GM12872 (cell line): Measurements from ENCODE around the gene VGLL4.

Source experiments
- CTCF ChIP-seq: IDR thresholded peaks from 3 replicates; pipeline ENCODE4 v1.5.1; 2011; ENCODE audit warnings: low read depth, mild to moderate bottlenecking, low read length, moderate library complexity; ENCODE audit not compliant: insufficient read depth

The VGLL4 gene

GRCh38 chr3:11638495-11639358 is 5.0 kb downstream of the VGLL4 start:
- TF ChIP-seq CTCF = no peak

- TF ChIP-seq CTCF = no peak
Observed at GRCh38 chr3:11637901-11638458, 5.7 kb downstream of the VGLL4 start.

GRCh38 chr3:11636394-11636770 is 7.3 kb downstream of the VGLL4 start:
- no peak for TF ChIP-seq CTCF

GRCh38 chr3:11635680-11636393 is 7.9 kb downstream of the VGLL4 start:
- TF ChIP-seq CTCF = no peak

GRCh38 chr3:11634974-11635612 is 8.6 kb downstream of the VGLL4 start:
- no peak for TF ChIP-seq CTCF

- TF ChIP-seq CTCF = no peak
Observed at GRCh38 chr3:11634081-11634635, 9.6 kb downstream of the VGLL4 start.

GRCh38 chr3:11632966-11633365 is 10.7 kb downstream of the VGLL4 start:
- no peak for TF ChIP-seq CTCF
